RWPE2 (cell line): Measurements from ENCODE around the gene SIPA1L3.
"Not testable (repeated sequence)": the region's sequence is repeated elsewhere in the genome, so short reads cannot be mapped to it uniquely, and the experiment has no call there.

ENCODE experiments used
- ATAC-seq: fragments of 200-7000 bp; cut with Tn5 transposase; 3 replicates; pipeline ENCODE4 v1.9.1; 2021; ENCODE audit warnings: low read depth
- DNase-seq: peaks from one replicate; pipeline ENCODE4 v3.0.0-alpha.2; 2020; ENCODE audit warnings: low spot score
- H3K27ac ChIP-seq: fragments of 450-650 bp; 2 replicates; pipeline ENCODE4 v1.5.1; 2017; ENCODE audit warnings: mild to moderate bottlenecking; ENCODE audit not compliant: poor library complexity, severe bottlenecking
- H3K27me3 ChIP-seq: fragments of 250-450 bp; sonication (Bioruptor Pico); 2 replicates; pipeline ENCODE4 v1.5.1; 2021; ENCODE audit warnings: mild to moderate bottlenecking, moderate library complexity; ENCODE audit not compliant: insufficient read depth, poor library complexity, severe bottlenecking
- H3K36me3 ChIP-seq: fragments of 250-450 bp; sonication (Bioruptor Pico); 2 replicates; pipeline ENCODE4 v1.5.1; 2020; ENCODE audit warnings: low read depth, mild to moderate bottlenecking, moderate library complexity
- H3K4me1 ChIP-seq: fragments of 250-450 bp; sonication (Bioruptor Pico); 2 replicates; pipeline ENCODE4 v1.5.1; 2021; ENCODE audit warnings: mild to moderate bottlenecking, moderate library complexity; ENCODE audit not compliant: insufficient read depth, poor library complexity, severe bottlenecking
- H3K4me3 ChIP-seq: fragments of 250-450 bp; sonication (Bioruptor Pico); 2 replicates; pipeline ENCODE4 v1.5.1; 2021; ENCODE audit warnings: mild to moderate bottlenecking, moderate library complexity; ENCODE audit not compliant: severe bottlenecking
- H3K9me3 ChIP-seq: fragments of 250-450 bp; sonication (Bioruptor Pico); 2 replicates; pipeline ENCODE4 v1.5.1; 2021; ENCODE audit warnings: mild to moderate bottlenecking, moderate library complexity; ENCODE audit not compliant: severe bottlenecking
- CTCF ChIP-seq: fragments of 450-650 bp; IDR thresholded peaks from one replicate; pipeline ENCODE4 v1.5.1; 2017; ENCODE audit warnings: mild to moderate bottlenecking, moderate library complexity; ENCODE audit not compliant: poor library complexity, severe bottlenecking

SIPA1L3 gene

GRCh38 chr19:38028913-38029510 is 122.0 kb downstream of the SIPA1L3 start:
- Histone ChIP-seq H3K27ac (no peak overlapping the region), H3K9me3 (no peaks in the 10 kb centered on the region), H3K36me3 (peaks cover 40% of the 10 kb centered on the region), H3K27me3 (no peaks in the 10 kb centered on the region), H3K4me3 (no peak overlapping the region), H3K4me1 (peaks cover 8% of the 10 kb centered on the region)
- no peak for DNase-seq
- TF ChIP-seq CTCF: no peak
- no peak for ATAC-seq

DNA sequence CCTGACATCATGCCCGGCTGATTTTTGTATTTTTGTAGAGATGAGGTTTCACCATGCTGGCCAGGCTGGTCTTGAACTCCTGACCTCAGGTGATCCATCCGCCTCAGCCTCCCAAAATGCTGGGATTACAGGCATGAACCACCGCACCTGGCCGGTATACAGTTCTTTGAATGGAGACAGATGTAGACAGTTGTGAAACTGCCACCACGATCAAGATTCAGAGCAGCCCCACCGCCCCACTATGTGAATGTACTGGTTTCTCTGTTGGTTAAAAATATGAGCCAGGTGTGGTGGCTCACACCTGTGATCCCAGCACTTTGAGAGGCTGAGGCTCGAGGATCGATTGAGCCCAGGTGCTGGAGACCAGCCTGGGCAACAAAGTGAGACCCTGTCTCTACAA is 123.0 kb downstream of the SIPA1L3 start:
- not testable (repeated sequence) for ATAC-seq, DNase-seq, H3K4me3 ChIP-seq, H3K27ac ChIP-seq, H3K27me3 ChIP-seq, H3K9me3 ChIP-seq
- peaks cover 11% of the 10 kb centered on the region for H3K4me1 ChIP-seq
- H3K36me3 ChIP-seq: peaks cover 40% of the 10 kb centered on the region

- H3K36me3 ChIP-seq: peaks cover 40% of the 10 kb centered on the region
- no peak for TF ChIP-seq CTCF
- H3K4me3 ChIP-seq: no peak overlapping the region
- DNase-seq (no peak), ATAC-seq (no peak)
- no peaks in the 10 kb centered on the region for H3K9me3 ChIP-seq
- no peaks in the 10 kb centered on the region for H3K27me3 ChIP-seq
- peaks cover 5% of the 10 kb centered on the region for H3K4me1 ChIP-seq
- no peak overlapping the region for H3K27ac ChIP-seq
Observed at GRCh38 chr19:38030686-38031422, 123.8 kb downstream of the SIPA1L3 start.

DNA sequence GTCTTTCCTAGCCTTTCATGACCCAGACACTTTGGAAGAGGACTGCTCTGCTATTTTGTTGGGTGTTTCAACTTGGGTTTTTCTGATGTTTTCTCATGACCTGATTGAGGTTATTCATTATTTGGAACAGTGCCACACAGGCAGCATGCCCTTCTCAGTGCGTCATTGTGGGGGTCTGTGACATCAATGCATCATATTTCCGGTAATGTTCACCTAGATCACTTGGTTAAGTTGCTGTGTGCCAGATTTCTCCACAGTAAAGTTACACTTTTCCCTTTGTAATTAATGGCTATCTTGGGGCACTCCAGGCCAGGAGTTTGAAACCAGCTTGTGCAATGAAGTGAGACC is 124.4 kb downstream of the SIPA1L3 start:
- no peak for ATAC-seq
- no peaks in the 10 kb centered on the region for H3K9me3 ChIP-seq
- no peak overlapping the region for H3K4me3 ChIP-seq
- H3K4me1 ChIP-seq: peaks cover 4% of the 10 kb centered on the region
- H3K27ac ChIP-seq: no peak overlapping the region
- no peaks in the 10 kb centered on the region for H3K27me3 ChIP-seq
- H3K36me3 ChIP-seq: peaks cover 40% of the 10 kb centered on the region
- TF ChIP-seq CTCF: no peak
- DNase-seq: no peak

DNA sequence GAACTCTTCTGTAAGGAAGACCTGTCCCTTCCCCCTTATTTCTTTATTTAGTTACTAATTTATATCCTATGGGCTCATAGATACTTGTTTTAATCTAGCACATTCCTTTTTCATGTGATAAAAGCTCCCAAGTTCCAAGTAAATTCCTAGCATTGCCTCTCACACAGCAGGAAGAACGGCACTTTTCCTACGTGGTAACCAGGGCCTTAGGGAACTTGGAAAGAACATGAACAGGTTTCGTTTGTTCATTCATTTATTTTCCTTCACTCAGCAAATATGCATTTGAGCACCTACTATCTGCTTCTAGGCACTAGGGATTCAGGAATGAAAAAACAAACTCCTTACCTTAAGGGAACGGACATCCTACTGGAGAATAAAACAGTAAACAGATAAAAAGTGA is 125.1 kb downstream of the SIPA1L3 start:
- Histone ChIP-seq H3K36me3 (peaks cover 40% of the 10 kb centered on the region), H3K27me3 (no peaks in the 10 kb centered on the region), H3K4me1 (peaks cover 4% of the 10 kb centered on the region), H3K4me3 (no peak overlapping the region), H3K9me3 (no peaks in the 10 kb centered on the region), H3K27ac (no peak overlapping the region)
- no peak for ATAC-seq
- TF ChIP-seq CTCF: no peak
- no peak for DNase-seq
